ENCODE results near the gene GRIA1. TPM values are rescaled to one million over a fixed set of nuclear protein-coding genes. Genes with fewer than 3 reads are reported as not detected.
"Not testable (repeated sequence)": the region's sequence is repeated elsewhere in the genome, so short reads cannot be mapped to it uniquely, and the experiment has no call there.

Gene GRIA1
- total and polyA plus RNA-seq, 10 of the 15 experiments (the other 5 are each of a cell fraction or from before 2014, with no cell fraction given): 0.04 to 0.18 (median 0.04) TPM; not detected in 7

DNA sequence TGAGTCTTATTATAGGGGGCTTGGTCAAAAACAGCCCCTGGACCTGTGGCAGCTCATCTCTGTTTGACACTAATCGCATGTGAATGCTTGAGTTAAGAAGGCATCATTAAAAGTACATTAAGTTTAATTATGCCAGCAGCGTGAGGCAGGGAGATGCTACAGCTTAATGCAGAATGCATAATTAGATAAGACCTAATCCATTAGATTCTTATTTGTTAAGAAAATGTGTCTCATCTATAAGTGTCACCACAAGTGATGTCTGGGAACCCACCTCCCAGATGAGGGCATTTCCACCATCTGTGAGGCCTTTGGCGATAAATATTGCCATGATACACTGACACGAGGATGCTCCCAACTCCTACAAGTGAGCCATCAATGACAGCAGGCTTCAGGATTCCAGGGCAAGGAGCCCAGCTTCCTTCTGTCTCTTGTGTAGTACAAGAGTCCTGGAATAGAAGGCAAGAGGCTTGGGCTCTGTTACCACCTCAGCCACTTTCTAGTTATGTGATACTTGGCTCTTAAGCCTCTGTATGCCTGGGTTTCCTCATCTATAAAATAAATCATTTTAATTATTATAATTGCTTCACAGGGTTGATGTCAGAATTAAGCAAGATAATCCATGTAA lies 345.5 kb downstream of the GRIA1 start:
- no peak overlapping the region for H2AFZ ChIP-seq (ENCODE audit: control insufficient read depth, low read depth, low read length)
- no TSS peak for BruUV-seq (replicated peaks)
- no peak for TF ChIP-seq ZNF24 (IDR thresholded peaks at IDR 0.05)
- TF ChIP-seq ZSCAN29 (IDR thresholded peaks at IDR 0.05): no peak
- TF ChIP-seq PAX5 (IDR thresholded peaks at IDR 0.05; ENCODE audit: borderline replicate concordance, low read depth, low read length): no peak
- no peak for TF ChIP-seq BACH1 (IDR thresholded peaks at IDR 0.05; ENCODE audit: borderline replicate concordance)
- TF ChIP-seq WRNIP1 (IDR thresholded peaks at IDR 0.05; ENCODE audit: borderline replicate concordance, low read depth, low read length): no peak
- TF ChIP-seq TCF12 (IDR thresholded peaks at IDR 0.05; ENCODE audit: low read depth, low read length): no peak
- H3K4me1 ChIP-seq (ENCODE audit: control insufficient read depth, insufficient read depth, low read length): no peaks in the 10 kb centered on the region
- no peaks in the 10 kb centered on the region for H3K79me2 ChIP-seq (ENCODE audit: control insufficient read depth, insufficient read depth, low read length)
- CTCF ChIA-PET: no interaction called here
- H3K4me3 ChIP-seq: no peak overlapping the region
- no peaks in the 10 kb centered on the region for H3K9me3 ChIP-seq (replicated peaks; ENCODE audit: control insufficient read depth, insufficient read depth, low read length)
- 49% methylated on average over 4 of the region's 4 CpGs for WGBS (ENCODE audit: insufficient coverage, insufficient replicate concordance, low lambda C conversion rate, missing lambda C conversion rate)
- POLR2A ChIA-PET: no interaction called here
- intact Hi-C loops (cut with micrococcal nuclease; ENCODE audit: unreplicated experiment): no loop called here
- H3K27me3 ChIP-seq (replicated peaks in 1 of 2; ENCODE audit: control insufficient read depth in 2 of 2, insufficient read depth in 2 of 2, low read length in 1 of 2): no peaks in the 10 kb centered on the region
- ATAC-seq (no peak), FAIRE-seq (no peak), DNase-seq (ENCODE audit: low read depth, low spot score) (no peak)
- no peak overlapping the region for H3K4me2 ChIP-seq (ENCODE audit: control insufficient read depth, insufficient read depth)
- RAD21 ChIA-PET (ENCODE audit: unreplicated experiment): no interaction called here
- H4K20me1 ChIP-seq (ENCODE audit: control insufficient read depth, insufficient read depth): no peaks in the 10 kb centered on the region
- H3K36me3 ChIP-seq (ENCODE audit: control insufficient read depth in 2 of 2, insufficient read depth in 2 of 2, low read length in 1 of 2): no peaks in the 10 kb centered on the region
- SMC1A ChIA-PET (ENCODE audit: uncharacterized antibody, unreplicated experiment): no interaction called here
- no peak overlapping the region for H3K9ac ChIP-seq (ENCODE audit: control insufficient read depth, insufficient read depth, low read length)
- H3K27ac ChIP-seq (ENCODE audit: control insufficient read depth, insufficient read depth): no peak overlapping the region
- in situ Hi-C loops (cut with MboI): no loop called here

DNA sequence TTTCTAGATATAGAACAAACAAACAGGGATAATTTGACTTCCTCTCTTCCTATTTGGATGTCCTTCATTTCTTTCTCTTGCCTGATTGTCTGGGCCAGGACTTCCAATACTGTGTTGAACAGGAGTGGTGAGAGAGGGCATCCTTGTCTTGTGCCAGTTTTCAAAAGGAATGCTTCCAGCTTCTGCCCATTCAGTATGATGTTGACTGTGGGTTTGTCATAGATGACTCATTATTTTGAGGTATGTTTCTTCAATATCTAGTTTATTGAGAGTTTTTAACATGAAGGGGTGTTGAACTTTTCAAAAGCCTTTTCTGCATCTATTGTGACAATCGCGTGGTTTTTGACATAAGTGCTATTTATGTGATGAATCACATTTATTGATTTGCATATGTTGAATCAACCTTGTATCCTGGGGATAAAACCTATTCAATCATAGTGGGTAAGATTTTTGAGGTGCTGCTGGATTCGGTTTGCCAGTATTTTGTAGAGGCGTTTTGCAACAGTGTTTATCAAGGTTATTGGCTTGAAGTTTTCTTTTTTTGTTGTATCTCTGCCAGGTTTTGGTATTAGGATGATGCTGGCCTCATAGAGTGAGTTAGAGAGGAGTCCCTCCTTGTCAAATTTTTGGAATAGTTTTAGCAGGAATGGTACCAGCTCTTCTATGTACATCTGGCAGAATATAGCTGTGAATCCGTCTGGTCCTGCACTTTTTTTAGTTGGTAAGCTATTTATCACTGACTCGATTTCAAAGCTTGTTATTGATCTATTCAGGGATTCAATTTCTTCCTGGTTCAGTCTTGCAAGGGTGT lies 359.0 kb downstream of the GRIA1 start:
- H3K79me2 ChIP-seq (ENCODE audit: control insufficient read depth, insufficient read depth, low read length); ATAC-seq; H3K36me3 ChIP-seq (ENCODE audit: control insufficient read depth in 2 of 2, insufficient read depth in 2 of 2, low read length in 1 of 2); RAD21 ChIA-PET (ENCODE audit: unreplicated experiment); H3K4me3 ChIP-seq; DNase-seq (ENCODE audit: low read depth, low spot score); BruUV-seq (replicated peaks); H2AFZ ChIP-seq (ENCODE audit: control insufficient read depth, low read depth, low read length); POLR2A ChIA-PET; H3K9ac ChIP-seq (ENCODE audit: control insufficient read depth, insufficient read depth, low read length); H3K27me3 ChIP-seq (replicated peaks in 1 of 2; ENCODE audit: control insufficient read depth in 2 of 2, insufficient read depth in 2 of 2, low read length in 1 of 2); H4K20me1 ChIP-seq (ENCODE audit: control insufficient read depth, insufficient read depth); intact Hi-C loops (cut with micrococcal nuclease; ENCODE audit: unreplicated experiment); FAIRE-seq; H3K4me1 ChIP-seq (ENCODE audit: control insufficient read depth, insufficient read depth, low read length); CTCF ChIA-PET; H3K9me3 ChIP-seq (replicated peaks; ENCODE audit: control insufficient read depth, insufficient read depth, low read length); H3K27ac ChIP-seq (ENCODE audit: control insufficient read depth, insufficient read depth); in situ Hi-C loops (cut with MboI); H3K4me2 ChIP-seq (ENCODE audit: control insufficient read depth, insufficient read depth): not testable (repeated sequence)
- SMC1A ChIA-PET (ENCODE audit: uncharacterized antibody, unreplicated experiment): interaction anchor here (0.8 kb wide), 1 partner anchor 23 kb away, joined by 3 read pairs; no protein-coding TSS in a partner anchor
- WGBS (ENCODE audit: insufficient coverage, insufficient replicate concordance, low lambda C conversion rate, missing lambda C conversion rate): 0% methylated on average over 6 of the region's 6 CpGs

All from GM12878 (cell line).